ENCODE results near the gene CTDP1.
"Not testable (repeated sequence)": the region's sequence is repeated elsewhere in the genome, so short reads cannot be mapped to it uniquely, and the experiment has no call there.

CTDP1 gene

GRCh38 chr18:79730804-79731203 lies 51.2 kb downstream of the CTDP1 start:
- TF ChIP-seq, protein P1, sequence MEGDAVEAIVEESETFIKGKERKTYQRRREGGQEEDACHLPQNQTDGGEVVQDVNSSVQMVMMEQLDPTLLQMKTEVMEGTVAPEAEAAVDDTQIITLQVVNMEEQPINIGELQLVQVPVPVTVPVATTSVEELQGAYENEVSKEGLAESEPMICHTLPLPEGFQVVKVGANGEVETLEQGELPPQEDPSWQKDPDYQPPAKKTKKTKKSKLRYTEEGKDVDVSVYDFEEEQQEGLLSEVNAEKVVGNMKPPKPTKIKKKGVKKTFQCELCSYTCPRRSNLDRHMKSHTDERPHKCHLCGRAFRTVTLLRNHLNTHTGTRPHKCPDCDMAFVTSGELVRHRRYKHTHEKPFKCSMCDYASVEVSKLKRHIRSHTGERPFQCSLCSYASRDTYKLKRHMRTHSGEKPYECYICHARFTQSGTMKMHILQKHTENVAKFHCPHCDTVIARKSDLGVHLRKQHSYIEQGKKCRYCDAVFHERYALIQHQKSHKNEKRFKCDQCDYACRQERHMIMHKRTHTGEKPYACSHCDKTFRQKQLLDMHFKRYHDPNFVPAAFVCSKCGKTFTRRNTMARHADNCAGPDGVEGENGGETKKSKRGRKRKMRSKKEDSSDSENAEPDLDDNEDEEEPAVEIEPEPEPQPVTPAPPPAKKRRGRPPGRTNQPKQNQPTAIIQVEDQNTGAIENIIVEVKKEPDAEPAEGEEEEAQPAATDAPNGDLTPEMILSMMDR (IDR thresholded peaks at IDR 0.05; ENCODE audit: extremely low read depth, insufficient read depth, missing control alignments): no peak
- in situ Hi-C loops (cut with MboI; ENCODE audit: low pct_unique_long_range_greater_than_20kb, low sequenced_read_pairs, unreplicated experiment): no loop called here
- DNase-seq (ENCODE audit: low spot score): no peak

GRCh38 chr18:79731881-79732720 lies 52.5 kb downstream of the CTDP1 start:
- in situ Hi-C loops (cut with MboI; ENCODE audit: low pct_unique_long_range_greater_than_20kb, low sequenced_read_pairs, unreplicated experiment); DNase-seq (ENCODE audit: low spot score): not testable (repeated sequence)

- DNase-seq (ENCODE audit: low spot score): no peak
- TF ChIP-seq, protein P1 (IDR thresholded peaks at IDR 0.05; ENCODE audit: extremely low read depth, insufficient read depth, missing control alignments): no peak
- in situ Hi-C loops (cut with MboI; ENCODE audit: low pct_unique_long_range_greater_than_20kb, low sequenced_read_pairs, unreplicated experiment): no loop called here
Measured at GRCh38 chr18:79732721-79733025, 53.1 kb downstream of the CTDP1 start.

DNA sequence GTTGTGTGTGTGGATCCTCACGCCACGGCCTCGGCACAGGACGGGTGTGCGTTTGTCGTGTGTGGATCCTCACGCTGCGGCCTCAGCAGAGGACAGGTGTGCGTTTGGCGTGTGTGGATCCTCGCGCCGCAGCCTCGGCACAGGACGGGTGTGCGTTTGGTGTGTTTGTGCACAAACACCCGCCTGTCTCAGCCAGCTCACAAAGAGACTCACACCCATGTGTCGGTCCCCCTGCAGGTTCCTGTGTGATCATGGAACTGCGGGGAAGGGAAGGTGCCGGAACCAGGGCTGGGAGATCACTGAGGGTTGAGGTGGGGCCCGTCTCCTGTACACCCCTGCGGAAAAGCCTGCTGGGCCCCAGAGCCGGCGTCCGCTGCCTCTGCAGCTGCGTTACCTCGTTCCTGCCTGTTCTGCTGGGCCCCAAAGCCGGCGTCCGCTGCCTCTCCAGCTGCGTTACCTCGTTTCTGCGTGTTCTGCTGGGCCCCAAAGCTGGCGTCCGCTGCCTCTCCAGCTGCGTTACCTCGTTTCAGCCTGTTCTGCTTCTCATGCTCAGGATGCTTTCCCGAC lies 53.6 kb downstream of the CTDP1 start:
- no peak for DNase-seq (ENCODE audit: low spot score)
- TF ChIP-seq, protein P1 (IDR thresholded peaks at IDR 0.05; ENCODE audit: extremely low read depth, insufficient read depth, missing control alignments): no peak

GRCh38 chr18:79733986-79734770 lies 54.6 kb downstream of the CTDP1 start:
- no peak for DNase-seq (ENCODE audit: low spot score)
- in situ Hi-C loops (cut with MboI; ENCODE audit: low pct_unique_long_range_greater_than_20kb, low sequenced_read_pairs, unreplicated experiment): no loop called here
- TF ChIP-seq, protein P1 (IDR thresholded peaks at IDR 0.05; ENCODE audit: extremely low read depth, insufficient read depth, missing control alignments): no peak

More for the DNA sequence above, 53.6 kb downstream of the CTDP1 start:
- in situ Hi-C loops (cut with MboI; ENCODE audit: low pct_unique_long_range_greater_than_20kb, low sequenced_read_pairs, unreplicated experiment): no loop called here

DNA sequence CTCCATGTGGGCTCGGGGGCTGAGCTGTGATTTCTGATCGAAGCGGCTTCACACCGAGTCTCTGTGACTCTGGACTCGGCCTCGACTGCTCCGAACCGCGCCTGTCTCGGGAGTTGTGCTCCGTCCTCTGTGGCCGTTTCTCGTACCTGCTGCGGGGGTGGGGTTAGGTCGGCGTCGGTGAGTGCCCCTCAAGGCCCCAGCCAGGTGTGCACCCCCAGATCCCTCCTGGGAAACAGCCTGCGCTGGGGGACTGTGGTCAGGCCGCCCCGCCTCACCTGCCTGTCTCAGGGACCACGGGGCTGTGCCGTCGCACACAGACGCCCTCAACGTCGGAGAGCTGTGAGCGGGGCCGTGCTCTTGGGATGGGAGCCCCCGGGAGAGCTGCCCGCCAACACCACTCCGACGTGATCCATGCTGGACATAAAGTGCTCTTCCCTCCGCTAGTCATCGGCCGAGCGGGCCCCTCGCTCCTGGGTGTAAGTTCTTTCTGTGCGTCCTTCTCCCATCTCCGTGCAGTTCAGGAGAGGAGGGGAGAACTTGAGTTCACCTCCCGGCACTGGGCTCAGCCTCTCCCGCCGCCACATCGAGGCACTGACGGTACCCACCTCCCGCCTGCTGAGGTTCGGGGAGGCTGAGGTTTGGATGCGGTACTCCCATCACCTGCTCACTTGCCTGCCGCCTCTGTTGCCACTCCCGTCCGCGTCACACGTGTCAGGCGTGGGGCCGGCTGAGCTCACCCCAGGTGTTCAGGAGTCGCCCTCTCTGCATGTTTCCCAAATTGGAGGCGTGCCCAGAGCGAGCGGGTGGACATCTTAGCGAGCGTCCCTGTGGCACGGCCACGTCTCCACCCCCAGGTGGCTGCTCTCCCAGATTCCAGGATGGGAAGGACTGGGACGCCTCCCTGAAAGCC lies 55.7 kb downstream of the CTDP1 start:
- no peak for DNase-seq (ENCODE audit: low spot score)
- TF ChIP-seq, protein P1 (IDR thresholded peaks at IDR 0.05; ENCODE audit: extremely low read depth, insufficient read depth, missing control alignments): no peak
- in situ Hi-C loops (cut with MboI; ENCODE audit: low pct_unique_long_range_greater_than_20kb, low sequenced_read_pairs, unreplicated experiment): no loop called here

Data from GM13977 (cell line).